Stimulated activated CD4-positive, alpha-beta T cell treated with anti-CD3 and anti-CD28 coated beads, Interleukin-2, amount 100 ng/mL, for 48 hours (primary cell): ENCODE measurements around the gene KCNH2.
"Not testable (repeated sequence)": the region's sequence is repeated elsewhere in the genome, so short reads cannot be mapped to it uniquely, and the experiment has no call there.

Source experiments
- DNase-seq, 2 donors: peaks; one replicate each; pipeline ENCODE4 v3.0.0-alpha.2; 2020

KCNH2 gene, protein sequence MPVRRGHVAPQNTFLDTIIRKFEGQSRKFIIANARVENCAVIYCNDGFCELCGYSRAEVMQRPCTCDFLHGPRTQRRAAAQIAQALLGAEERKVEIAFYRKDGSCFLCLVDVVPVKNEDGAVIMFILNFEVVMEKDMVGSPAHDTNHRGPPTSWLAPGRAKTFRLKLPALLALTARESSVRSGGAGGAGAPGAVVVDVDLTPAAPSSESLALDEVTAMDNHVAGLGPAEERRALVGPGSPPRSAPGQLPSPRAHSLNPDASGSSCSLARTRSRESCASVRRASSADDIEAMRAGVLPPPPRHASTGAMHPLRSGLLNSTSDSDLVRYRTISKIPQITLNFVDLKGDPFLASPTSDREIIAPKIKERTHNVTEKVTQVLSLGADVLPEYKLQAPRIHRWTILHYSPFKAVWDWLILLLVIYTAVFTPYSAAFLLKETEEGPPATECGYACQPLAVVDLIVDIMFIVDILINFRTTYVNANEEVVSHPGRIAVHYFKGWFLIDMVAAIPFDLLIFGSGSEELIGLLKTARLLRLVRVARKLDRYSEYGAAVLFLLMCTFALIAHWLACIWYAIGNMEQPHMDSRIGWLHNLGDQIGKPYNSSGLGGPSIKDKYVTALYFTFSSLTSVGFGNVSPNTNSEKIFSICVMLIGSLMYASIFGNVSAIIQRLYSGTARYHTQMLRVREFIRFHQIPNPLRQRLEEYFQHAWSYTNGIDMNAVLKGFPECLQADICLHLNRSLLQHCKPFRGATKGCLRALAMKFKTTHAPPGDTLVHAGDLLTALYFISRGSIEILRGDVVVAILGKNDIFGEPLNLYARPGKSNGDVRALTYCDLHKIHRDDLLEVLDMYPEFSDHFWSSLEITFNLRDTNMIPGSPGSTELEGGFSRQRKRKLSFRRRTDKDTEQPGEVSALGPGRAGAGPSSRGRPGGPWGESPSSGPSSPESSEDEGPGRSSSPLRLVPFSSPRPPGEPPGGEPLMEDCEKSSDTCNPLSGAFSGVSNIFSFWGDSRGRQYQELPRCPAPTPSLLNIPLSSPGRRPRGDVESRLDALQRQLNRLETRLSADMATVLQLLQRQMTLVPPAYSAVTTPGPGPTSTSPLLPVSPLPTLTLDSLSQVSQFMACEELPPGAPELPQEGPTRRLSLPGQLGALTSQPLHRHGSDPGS

DNA sequence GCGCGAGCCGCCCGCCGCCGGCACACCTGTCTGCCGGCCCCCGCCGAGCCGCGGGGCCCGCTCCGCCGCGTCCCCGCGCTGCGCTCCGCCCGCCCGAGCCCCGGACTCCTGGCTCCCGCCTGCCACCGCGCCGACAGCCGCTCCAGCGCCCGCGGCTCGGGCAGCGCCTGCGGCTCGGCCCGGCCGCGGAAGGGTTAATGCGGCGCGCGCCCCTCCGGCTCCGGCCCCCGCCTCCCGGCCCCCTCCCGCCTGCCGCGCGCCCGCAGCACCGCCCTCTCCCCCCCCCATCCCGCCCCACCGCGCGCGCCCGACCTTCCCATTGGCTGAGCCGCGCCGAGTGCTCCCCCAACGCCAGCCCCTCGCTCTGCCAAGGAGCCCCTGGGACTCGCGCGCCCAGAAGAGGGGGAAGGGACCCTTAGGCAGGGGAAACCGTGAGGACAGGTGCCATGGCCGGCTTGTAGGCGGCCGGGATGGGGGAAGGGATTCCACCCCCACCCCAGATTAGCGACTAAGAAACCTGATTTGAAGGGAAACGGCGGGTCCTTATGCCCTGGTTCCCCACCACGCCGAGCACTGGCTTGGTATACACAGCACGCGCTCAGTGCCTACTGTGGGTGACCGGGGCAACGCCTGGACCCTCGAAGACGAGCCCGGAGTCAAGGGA lies at the start of gene KCNH2:
Gene KCNH2, minus strand, starts transcription at position 196 of the 664 bp plus-strand sequence. CDS start 408 bp downstream, outside the sequence.
- no peak for DNase-seq

DNA sequence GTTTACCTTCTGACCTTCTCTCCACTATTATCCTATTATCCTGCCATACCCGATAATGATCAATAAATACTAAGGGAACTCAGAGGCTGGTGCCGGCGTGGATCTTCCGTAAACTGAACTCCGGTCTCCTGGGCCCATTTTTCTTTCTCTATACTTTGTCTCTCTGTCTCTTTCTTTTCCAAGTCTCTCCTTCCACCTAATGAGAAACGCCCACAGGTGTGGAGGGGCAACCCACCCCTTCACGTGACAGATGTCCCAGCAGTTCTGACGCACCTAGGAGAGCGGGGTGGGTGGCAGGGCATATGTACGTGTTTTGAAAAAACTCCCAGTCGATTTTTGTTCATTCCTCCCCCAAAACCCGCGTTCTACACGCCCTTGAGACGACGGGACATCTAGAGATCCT lies 49.6 kb upstream of the KCNH2 start:
- not testable (repeated sequence) for DNase-seq

DNA sequence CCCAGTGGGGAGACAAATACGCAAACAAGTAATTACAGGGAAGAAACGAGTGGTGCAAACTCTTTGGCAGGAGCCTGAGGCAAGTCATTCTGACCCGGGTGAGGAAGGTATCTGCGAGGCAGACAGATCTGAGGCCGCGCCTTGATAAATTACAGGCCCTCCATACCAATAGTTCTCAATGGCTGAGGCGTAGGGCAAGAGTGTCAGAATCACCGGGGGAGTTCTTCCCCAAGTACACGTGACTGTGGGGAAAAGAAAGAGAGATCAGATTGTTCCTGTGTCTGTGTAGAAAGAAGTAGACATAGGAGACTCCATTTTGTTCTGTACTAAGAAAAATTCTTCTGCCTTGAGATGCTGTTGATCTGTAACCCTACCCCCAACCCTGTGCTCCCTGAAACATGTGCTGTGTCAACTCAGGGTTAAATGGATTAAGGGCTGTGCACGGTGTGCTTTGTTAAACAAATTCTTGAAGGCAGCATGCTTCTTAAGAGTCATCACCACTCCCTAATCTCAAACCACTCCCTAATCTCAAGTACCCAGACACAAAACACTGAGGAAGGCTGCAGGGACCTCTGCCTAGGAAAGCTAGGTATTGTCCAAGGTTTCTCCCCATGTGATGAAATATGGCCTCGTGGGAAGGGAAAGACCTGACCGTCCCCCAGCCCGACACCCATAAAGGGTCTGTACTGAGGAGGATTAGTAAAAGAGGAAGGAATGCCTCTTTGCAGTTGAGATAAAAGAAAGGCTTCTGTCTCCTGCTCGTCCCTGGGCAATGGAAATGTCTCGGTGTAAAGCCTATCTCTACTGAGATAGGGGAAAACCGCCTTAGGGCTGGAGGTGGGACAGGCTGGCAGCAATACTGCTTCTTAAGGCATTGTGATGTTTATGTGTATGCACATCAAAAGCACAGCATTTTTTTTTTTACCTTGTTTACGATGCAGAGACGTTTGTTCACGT lies 48.9 kb upstream of the KCNH2 start:
- DNase-seq = not testable (repeated sequence)

DNA sequence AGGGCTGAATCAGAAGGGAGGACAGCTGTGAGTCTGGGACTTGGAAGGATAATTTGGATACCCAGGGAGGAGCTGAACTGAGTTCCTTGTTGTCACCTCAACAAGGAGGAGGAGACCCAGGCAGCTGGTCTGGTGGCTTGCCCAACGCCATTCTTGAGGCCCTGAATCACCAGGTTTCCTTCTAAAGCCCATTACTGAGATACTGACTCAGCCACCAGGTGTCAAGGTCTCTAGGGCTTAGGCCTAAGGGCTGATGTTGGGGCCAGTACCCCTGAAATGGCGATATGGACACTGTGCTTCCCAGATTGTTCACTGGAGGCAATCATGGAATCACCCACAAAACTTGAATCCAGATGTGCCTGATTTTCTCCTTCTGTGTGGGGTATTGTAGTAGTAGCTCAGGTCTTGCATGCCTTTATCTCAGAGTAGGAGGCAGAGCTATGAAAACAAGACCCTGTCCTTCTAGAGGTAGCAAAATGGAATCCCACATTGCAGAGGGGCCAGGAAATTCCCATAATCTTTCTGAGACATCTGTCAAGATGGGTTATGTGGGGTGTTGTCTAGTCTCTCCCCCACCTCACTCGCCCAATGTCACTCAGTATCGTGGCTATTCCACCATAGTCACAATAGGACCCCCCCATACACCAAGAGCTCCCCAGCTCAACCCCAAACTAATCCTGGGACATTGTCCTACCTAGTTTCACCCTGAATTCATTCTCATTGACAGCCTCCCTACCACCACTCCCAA lies 48.0 kb upstream of the KCNH2 start:
- no peak for DNase-seq

DNA sequence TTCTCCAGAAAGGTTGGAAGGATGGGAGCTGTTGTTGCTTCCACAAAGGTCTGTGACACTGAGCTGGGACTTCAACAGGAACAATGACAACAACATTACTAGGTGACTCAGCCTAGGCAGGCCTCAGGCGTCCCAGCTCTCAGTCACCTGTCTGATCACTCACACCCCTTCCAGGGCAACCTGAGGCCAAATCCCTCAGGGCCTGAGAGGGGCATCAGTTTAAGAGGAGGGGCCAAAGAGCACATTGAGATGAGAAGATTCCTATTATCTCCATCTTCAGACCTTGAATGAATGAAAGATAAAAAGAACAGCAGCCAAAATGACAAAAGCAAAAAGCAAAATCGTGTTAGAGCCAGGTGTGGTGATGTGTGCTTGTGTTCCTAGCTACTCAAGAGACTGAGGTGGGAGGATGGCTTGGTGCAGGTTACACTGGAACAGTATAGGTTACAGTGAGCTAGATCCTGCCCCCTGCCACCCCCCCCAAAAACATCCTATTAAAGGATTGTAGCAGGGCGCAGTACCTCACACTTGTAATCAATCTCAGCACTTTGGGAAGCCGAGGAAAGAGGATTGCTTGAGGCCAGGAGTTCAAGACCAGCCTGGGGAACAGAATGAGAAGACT lies 46.4 kb upstream of the KCNH2 start, which contains the start of gene ATG9B:
Gene ATG9B, minus strand, starts transcription at position 60 of the 622 bp plus-strand sequence. CDS start 71 bp downstream, outside the sequence.
- DNase-seq = no peak

DNA sequence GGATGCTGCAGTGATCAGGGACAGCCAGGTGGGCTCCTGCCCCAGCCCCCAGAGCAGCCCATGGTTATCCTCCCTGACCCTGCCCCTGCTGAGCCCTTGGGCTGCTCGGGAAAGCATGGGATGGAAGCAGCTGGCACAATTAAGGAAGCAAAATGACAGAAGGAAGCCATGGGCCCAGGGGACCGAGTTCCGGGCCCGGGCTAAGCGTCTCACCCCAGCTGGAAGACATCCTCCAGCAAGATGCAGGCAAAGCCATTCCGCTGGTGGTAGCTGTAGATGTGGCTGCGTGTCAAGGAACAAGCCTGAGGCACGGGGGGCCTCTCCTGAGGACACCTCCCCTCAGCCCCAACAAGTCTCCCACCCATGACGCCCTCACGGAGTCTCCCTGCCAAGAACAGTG lies 45.1 kb upstream of the KCNH2 start:
- DNase-seq = no peak

DNA sequence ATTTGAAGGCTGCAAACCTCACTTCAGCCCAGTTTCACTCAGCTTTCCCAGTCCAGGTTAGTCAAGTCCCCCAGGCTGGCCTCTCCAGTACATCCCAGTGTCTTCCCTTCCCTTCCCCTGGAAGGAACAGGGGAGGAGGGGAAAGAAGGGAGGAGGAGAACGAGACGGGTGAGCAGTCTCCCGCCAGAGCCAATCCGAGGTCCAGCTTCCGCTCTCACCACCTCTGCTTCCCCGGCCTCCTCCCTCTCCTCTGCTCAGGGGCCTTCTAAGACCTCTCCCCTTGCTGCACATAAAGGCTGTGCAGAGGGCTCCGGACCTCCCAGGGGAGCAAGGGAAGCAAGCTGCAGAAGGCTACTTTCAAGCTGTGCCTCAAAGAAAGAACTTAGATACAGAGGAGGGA lies 42.1 kb upstream of the KCNH2 start:
- DNase-seq = no peak

DNA sequence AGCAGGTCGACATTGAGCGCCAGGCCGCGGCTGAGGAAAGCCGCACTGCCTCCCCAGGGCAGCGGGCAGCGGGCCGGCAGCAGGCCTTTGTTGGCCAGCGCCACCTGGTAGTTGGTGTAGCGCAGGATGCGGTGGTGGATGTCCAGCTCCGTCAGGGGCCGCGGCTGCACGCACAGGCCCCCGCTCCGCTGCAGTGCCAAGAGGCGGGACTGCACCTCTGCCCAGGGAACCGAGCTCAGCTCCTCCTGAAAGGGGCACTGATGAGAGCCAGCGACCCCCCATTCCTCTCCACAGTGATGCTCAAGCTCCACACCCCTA lies 41.0 kb upstream of the KCNH2 start:
- no peak for DNase-seq

DNA sequence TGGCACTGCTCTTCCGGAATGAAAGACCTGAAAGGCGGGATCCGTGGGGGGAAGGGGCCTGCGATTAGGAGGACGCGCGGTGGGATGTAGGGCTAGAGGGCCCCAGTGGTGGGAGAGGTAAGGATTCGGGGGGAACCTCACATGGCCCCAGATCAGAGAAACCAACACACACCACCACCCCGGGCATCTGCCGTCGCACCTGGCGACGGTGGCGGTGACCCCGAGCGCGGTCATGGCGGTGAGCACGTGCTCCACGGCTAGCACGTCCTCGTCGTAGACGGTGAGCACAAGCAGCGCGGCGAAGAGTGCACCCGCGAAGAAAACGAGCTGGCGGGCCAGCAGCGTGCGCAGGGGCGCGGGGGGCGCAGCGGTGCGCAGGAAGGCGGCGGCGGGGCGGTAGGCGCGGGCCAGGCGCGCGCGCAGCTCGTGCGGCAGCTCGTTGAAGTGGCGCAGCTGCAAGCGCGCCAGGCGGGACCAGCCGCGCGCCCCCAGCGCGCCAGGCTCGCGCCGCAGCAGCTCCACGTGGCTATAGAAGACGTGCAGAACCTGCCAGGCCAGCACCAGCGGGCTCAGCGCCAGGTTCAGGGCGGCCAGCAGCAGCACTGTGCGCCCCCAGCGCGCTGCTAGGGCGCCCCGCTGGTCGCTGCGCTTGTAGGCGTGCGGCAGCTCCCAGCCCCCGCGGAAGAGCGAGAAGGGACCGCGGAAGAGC lies 40.5 kb upstream of the KCNH2 start:
- no peak for DNase-seq

DNA sequence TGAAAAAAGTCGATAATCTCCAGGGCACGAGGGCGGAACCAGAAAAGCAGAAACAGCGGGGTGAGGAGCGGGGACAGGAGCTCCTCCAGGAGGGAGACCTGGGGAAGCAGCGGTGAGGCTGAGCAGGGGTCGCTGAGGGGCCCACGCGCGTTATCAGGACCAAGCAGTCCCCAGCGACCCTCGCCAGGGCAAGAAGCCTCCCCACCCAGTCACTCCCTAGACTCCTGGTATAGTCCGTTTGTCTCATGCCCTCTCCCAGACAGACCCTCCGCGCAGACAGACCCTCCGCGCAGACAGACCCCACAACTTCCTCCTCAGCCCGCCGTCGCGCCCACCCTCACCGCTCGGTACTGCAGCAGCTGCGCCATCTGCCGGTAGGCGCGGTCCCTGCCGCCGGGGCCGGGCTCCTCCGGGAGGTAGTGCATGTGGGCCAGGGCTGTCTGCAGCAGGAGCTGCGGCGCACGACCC lies 39.9 kb upstream of the KCNH2 start:
- peak; percentile 78 to 90 for DNase-seq

DNA sequence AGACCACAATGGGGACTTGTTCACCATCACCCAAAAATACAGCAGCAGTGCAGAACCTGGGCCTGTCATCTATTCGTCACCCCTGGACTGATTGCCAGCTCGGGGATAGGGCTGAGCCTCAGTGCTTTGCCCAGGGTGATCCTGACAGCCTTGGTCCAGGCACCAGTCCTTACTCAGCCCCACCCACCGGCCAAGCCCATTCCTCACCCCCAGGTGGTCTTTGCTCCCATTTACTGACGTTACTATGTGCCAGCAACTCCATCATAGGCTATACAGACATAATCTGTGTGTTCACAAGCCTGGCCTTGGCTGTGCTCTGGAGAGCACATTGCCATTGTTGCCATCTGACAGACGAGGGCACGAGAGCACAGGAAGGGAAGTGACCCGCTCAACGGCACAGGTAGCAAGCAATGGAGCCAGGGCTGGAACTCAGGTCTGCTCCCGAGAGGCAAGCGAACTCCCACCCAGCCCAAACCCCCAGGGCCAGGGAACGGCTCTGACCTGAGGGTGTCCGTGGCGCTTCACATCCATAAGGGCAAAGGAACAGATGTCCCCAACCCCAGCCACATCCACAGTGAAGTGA lies 39.3 kb upstream of the KCNH2 start:
- no peak for DNase-seq

DNA sequence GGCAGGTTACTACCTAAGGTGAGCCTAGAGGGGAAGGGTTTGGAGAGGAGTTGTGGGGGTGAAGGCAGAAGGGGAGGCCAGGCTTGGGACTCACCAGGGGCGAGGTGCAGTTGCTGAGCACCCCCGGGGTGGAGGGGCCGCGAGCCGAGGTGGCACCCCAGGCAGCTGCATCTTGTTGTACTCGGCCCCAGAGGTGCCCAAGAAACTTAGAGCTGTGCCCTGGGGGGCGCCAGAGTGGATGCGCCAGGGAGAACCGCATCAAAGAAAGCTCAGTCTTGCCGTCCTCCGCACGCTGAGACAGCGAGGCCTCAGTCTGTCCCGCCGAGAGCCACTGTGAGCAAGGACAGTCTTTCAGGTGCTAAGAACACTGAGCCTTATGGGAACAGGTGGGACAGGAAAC lies 38.8 kb upstream of the KCNH2 start:
- DNase-seq = no peak

DNA sequence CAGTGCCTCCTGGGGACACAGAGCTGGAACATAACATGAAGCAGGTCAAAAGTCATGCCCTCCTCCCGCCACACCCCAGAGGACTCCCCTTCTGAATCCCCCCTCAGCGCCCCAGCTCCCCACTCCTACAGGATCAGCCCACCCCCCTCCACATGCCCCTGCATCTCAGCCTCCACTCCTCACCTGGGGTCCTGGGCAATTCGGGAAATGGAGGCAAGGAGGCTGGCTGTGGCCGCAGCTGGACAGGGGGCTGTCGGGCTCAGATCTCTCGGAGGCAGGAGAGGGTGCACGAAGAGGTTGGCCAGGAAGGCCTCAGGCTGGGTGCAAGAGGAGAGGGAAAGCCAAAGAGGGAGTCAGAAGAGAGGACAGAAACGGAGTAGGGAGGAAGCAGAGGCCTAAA lies 38.4 kb upstream of the KCNH2 start:
- no peak for DNase-seq

DNA sequence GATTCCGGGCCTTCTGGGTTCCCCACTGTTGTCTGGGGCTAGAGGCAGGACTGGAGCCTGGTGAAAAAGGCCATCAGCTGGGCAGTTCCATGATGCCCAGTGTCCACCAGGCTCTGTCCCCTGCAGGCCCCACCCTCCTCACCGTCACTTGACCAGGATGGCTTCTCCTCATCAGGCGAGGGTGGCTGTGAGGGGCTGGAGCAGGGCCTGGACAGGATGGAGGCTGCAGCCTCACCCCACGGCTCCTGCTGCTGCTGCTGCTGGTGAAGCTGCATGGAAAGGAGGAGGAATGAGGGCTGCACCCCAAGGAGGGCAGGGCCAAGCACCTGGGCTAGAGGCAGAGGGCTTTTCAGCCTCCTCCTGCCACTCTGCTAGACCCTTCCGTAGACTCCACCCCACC lies 37.8 kb upstream of the KCNH2 start:
- DNase-seq = no peak

DNA sequence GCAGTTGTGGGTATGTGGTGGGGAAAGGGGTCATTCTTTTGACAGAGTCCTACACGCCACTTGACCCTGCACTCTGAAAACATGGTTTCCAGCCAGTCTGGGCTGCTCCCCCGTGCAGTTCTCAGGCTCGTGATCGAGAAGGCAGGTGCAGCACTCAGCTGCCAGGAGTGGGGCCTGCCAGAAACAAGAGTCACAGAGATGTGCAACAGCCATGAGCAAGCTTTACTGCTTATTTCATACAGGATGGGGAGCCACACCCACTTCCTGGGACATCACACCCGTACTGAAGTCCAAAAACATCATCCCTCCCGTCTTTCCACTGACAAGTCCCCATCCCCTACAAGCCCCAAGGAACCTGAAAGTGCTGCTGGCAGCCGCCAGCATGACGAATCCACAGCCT lies 36.8 kb upstream of the KCNH2 start:
- DNase-seq = no peak

DNA sequence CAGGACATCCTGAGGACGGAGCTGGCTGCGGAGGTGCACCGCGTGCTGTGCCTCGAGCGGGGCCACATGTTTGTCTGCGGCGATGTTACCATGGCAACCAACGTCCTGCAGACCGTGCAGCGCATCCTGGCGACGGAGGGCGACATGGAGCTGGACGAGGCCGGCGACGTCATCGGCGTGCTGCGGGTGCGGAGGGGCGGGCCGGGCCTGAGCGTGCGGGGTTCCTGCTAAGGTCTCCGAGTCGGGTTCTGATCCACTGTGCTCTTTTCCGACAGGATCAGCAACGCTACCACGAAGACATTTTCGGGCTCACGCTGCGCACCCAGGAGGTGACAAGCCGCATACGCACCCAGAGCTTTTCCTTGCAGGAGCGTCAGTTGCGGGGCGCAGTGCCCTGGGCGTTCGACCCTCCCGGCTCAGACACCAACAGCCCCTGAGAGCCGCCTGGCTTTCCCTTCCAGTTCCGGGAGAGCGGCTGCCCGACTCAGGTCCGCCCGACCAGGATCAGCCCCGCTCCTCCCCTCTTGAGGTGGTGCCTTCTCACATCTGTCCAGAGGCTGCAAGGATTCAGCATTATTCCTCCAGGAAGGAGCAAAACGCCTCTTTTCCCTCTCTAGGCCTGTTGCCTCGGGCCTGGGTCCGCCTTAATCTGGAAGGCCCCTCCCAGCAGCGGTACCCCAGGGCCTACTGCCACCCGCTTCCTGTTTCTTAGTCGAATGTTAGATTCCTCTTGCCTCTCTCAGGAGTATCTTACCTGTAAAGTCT lies 35.8 kb upstream of the KCNH2 start:
- peak; percentile 77 for DNase-seq

DNA sequence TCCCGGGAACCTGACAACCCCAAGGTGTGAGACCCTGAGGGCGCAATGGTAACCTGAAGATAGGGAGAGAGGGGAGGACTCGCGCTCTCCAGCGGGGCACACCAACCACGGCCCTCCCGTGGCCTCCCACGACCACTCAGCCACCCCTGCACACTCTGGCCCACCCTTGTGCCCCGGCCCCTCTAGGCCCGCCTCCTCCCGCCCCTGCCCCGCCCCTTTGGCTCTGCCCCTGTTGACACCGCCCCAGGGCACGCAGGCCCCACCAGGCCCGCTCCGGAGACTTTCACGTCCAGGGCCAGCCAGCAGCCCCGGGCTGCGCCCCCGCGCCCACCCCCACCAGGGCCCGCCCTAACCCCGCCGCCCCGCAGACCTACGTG lies 35.2 kb upstream of the KCNH2 start:
- DNase-seq = no peak

DNA sequence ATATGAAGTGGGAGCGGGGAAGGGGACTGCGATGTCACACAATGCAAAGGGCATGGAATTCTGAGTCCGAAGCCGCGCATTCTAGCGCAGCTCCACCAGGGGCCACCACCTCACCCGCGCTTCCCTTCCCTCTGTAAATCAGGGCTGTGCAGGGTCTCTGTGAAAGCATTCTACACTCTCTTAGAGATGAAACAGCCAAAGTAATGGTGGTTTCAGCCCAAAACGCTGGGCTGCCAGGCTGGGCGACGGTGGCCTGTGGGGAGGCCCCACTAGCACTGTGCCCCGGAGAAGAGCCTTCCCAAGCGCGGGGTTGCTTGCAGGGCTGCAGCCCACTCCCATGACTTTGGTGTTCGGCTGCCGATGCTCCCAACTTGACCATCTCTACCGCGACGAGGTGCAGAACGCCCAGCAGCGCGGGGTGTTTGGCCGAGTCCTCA lies 34.8 kb upstream of the KCNH2 start:
- no peak for DNase-seq
